ENCODE measurements around the gene CTLA4.

The CTLA4 gene

DNA sequence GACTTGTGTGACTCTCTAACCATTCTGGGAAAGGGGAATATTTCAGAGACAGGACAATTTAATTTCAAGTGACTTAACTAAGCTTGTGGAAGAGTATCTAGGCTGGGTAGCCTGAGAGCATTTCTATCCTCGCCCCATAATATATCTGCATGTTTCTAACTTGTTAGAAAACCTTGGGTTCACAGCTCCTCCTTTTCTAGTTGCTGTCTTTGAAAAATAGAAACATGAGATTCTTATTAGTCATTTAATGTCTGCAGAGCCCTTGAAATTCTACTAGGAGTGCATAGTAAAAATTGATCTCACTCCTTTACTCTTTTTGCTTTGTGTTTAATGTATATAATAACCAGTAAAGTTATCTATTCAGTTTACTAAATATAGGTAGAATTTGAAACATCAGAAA is 22.4 kb downstream of the CTLA4 start:
- no peak for DNase-seq (ENCODE audit: low read depth in 1 of 2, low spot score in 1 of 2)

DNA sequence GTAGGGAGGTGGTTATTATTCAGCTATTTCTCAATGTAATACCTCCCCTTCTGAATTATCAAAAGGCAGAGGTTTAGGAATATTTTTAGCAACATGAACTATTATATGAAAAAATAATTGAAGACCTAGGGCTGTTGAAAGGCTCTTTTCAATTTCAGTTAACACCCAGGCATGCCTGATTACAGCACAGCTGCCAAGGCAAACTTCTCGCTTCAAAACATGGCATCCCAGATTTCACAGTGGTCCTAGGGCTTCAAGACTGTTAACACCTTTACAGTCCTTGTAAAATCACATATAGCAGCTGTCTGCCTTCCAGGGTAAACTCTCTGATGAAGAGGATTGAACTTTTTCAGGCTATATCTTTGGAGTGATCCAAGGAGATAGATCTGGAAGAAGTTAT is 23.2 kb downstream of the CTLA4 start:
- no peak for DNase-seq (ENCODE audit: low read depth in 1 of 2, low spot score in 1 of 2)

GRCh38 chr2:203891474-203891873 is 23.9 kb downstream of the CTLA4 start:
- DNase-seq (ENCODE audit: low read depth in 1 of 2, low spot score in 1 of 2), result no peak

- DNase-seq (ENCODE audit: low read depth in 1 of 2, low spot score in 1 of 2), result no peak
These were observed 24.6 kb downstream of the CTLA4 start for GRCh38 chr2:203892207-203892606.

DNA sequence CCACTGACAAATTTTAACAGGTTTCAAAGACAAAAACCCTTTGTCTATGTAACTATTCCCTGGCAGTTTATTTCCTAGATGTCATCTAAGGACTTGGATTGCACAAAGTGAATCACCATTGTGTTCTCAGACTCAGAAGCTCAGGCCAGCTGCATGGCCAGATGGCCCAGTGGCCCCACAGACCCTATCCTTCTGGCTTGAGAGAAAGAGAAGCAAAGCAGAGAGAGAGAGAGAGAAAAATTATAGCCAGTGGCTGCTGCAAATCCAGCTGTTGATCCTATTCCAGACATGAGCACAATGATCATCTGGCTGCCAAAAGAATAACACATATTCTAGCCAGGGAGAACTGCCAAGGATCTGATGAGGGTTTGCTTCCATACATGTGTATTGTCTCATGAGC is 25.8 kb downstream of the CTLA4 start:
- DNase-seq (ENCODE audit: low read depth in 1 of 2, low spot score in 1 of 2), result no peak

GRCh38 chr2:203893840-203894239 is 26.3 kb downstream of the CTLA4 start:
- no peak for DNase-seq (ENCODE audit: low read depth in 1 of 2, low spot score in 1 of 2)

- no peak for DNase-seq (ENCODE audit: low read depth in 1 of 2, low spot score in 1 of 2)
These were observed 26.7 kb downstream of the CTLA4 start for GRCh38 chr2:203894262-203894661.

- no peak for DNase-seq (ENCODE audit: low read depth in 1 of 2, low spot score in 1 of 2)
These were observed 30.0 kb downstream of the CTLA4 start for GRCh38 chr2:203897544-203897943.

- DNase-seq (ENCODE audit: low read depth in 1 of 2, low spot score in 1 of 2), result no peak
These were observed 31.1 kb downstream of the CTLA4 start for GRCh38 chr2:203898657-203899056.

DNA sequence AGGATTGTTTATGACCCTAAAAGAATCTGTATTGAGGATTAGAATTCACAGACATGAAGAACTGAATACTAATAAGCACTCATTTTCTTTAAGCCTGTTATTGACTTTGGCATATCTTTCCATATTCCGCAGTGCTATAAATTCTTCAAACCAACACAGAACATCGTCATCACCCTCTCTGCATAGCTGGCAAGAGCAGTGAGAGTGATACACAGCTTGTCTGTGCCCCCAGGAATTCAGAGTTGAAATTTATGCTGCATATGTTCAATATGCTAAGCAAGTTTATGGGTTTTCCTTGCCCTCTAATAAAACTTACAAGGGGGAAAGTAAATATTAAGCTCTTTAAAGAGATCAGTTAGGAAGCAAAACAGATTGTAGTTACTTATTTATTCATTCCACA is 32.7 kb downstream of the CTLA4 start:
- DNase-seq (ENCODE audit: low read depth in 1 of 2, low spot score in 1 of 2), result no peak

DNA sequence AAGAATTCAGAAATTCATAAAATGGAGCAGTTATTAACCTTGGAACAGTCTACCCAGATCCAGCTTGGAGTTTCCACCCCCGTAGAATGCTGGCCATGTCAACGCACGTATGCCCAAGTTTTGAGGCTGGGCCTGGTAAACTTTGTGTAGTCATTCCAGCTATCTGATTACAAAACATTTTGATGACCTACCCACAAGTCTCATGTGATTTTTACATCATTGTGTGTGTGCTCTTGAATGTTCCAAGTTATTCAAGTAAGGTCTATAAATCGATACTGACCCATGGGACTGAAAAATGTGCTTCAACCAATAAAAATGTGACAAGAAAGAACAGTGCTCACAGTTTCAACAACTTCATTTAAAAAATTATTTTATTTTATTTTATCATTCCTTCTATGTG is 36.5 kb downstream of the CTLA4 start:
- no peak for DNase-seq (ENCODE audit: low read depth in 1 of 2, low spot score in 1 of 2)

GRCh38 chr2:203905656-203906055 is 38.1 kb downstream of the CTLA4 start:
- no peak for DNase-seq (ENCODE audit: low read depth in 1 of 2, low spot score in 1 of 2)

GRCh38 chr2:203908066-203908796 is 40.7 kb downstream of the CTLA4 start:
- no peak for DNase-seq (ENCODE audit: low read depth in 1 of 2, low spot score in 1 of 2)

DNA sequence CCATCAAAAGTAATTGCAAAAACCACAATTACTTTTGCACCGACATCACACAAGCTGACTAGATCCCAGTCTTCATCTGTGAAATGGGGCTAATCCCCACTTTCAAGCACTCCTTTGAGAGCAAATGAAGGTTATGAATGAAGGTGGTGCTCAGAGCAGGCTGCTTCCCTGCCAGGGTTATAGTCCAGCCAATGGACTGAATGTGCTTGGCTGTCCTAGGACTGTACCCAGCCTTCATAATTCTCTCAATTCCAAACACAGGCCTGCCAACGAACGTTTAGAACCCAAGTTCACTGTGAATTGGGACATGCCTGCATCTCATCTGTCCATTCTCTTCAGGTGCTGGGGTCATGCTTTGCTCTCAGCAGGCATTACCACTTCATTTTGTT is 41.2 kb downstream of the CTLA4 start:
- DNase-seq (ENCODE audit: low read depth in 1 of 2, low spot score in 1 of 2), result no peak

- no peak for DNase-seq (ENCODE audit: low read depth in 1 of 2, low spot score in 1 of 2)
These were observed 41.8 kb downstream of the CTLA4 start for GRCh38 chr2:203909261-203909967.

- no peak for DNase-seq (ENCODE audit: low read depth in 1 of 2, low spot score in 1 of 2)
These were observed 42.4 kb downstream of the CTLA4 start for GRCh38 chr2:203909974-203910373.

DNA sequence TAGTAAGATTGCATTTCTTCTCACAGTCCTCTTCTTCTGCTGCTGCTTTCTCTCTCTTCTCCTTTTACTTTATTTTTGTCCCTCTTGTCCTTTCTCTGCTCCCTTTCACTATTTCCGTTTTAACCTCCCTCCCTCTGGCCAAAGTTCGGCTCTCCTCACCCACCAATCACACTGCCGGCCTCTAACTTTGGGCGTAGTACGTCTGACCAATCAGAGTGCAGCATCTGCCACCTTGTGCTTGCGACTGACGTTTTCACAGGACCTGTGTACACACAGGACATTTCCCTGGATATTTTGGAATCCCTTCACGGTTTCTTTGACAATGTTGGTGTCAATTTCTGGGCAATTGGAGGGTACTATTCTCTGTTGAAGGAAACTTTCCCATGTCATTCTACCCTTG is 46.4 kb downstream of the CTLA4 start:
- no peak for DNase-seq (ENCODE audit: low read depth in 1 of 2, low spot score in 1 of 2)

- DNase-seq (ENCODE audit: low read depth in 1 of 2, low spot score in 1 of 2), result no peak
These were observed 47.1 kb downstream of the CTLA4 start for GRCh38 chr2:203914546-203915182.

GRCh38 chr2:203915256-203915655 is 47.7 kb downstream of the CTLA4 start:
- DNase-seq (ENCODE audit: low read depth in 1 of 2, low spot score in 1 of 2), result no peak

GRCh38 chr2:203916756-203917155 is 49.2 kb downstream of the CTLA4 start:
- DNase-seq (ENCODE audit: low read depth in 1 of 2, low spot score in 1 of 2), result no peak

- DNase-seq (ENCODE audit: low read depth in 1 of 2, low spot score in 1 of 2), result no peak
These were observed 50.7 kb downstream of the CTLA4 start for GRCh38 chr2:203918264-203918663.

DNA sequence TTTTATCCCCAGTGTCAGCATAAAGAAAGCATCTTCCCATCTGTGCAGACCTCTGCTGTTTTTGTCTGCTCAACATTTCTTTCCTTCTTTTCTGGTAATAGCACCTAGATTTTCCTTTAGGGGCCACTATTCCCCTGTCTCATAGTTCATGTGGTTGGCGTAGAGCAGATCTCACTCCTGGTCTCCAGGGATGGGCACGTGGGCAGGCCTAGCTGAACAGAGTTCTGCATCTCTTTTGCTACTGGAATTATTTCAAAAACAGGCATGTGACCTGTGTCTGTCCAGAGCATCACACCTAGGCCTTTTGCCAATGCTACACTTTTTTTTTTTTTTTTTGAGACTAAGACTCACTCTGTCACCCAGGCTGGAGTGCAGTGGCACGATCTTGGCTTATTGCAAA is 51.3 kb downstream of the CTLA4 start:
- no peak for DNase-seq (ENCODE audit: low read depth in 1 of 2, low spot score in 1 of 2)

All from stimulated activated CD4-positive, alpha-beta T cell treated with anti-CD3 and anti-CD28 coated beads, Interleukin-15, amount 100 ng/mL, for 1 hour (primary cell).